Small intestine (tissue), 7 donors: ENCODE results near the gene ITIH3. TPM values are rescaled to one million over a fixed set of nuclear protein-coding genes. Genes with fewer than 3 reads are reported as not detected.

Experiments
- DNase-seq, 2 donors: peaks; one replicate each; pipeline versions ENCODE4 v3.0.0 to v3.0.0-alpha.2; 2013
- FAIRE-seq: peaks from 2 replicates; lab custom pipeline; 2012; peaks lifted over from hg19 to GRCh38; lab: Jason Lieb, UNC
- H3K27ac ChIP-seq, 3 donors: one replicate each; pipeline ENCODE4 v1.5.1; 2013; ENCODE audit warnings: low read length in 2 of 3, mild to moderate bottlenecking in 2 of 3, control low read depth in 1 of 3, inconsistent platforms in 1 of 3, low read depth in 1 of 3, moderate library complexity in 1 of 3
- H3K27me3 ChIP-seq, 3 donors: one replicate each; pipeline ENCODE4 v1.6.1; 2013; ENCODE audit warnings: low read length in 3 of 3, inconsistent platforms in 1 of 3; ENCODE audit not compliant: control insufficient read depth in 3 of 3, insufficient read depth in 3 of 3
- H3K36me3 ChIP-seq, 3 donors: one replicate each; pipeline ENCODE4 v1.6.1; 2013; ENCODE audit warnings: low read length in 3 of 3, inconsistent platforms in 1 of 3, low read depth in 1 of 3, mild to moderate bottlenecking in 1 of 3, moderate library complexity in 1 of 3; ENCODE audit not compliant: control insufficient read depth in 3 of 3, insufficient read depth in 2 of 3
- H3K4me1 ChIP-seq, 3 donors: one replicate each; pipeline ENCODE4 v1.6.1; 2013; ENCODE audit warnings: low read length in 2 of 3, inconsistent platforms in 1 of 3, low read depth in 1 of 3, mild to moderate bottlenecking in 1 of 3, moderate library complexity in 1 of 3; ENCODE audit not compliant: control insufficient read depth in 3 of 3, insufficient read depth in 2 of 3
- H3K4me3 ChIP-seq, 3 donors: one replicate each; pipeline ENCODE4 v1.5.1; 2013; ENCODE audit warnings: low read length in 3 of 3, control low read depth in 1 of 3, inconsistent platforms in 1 of 3, low read depth in 1 of 3, mild to moderate bottlenecking in 1 of 3, moderate library complexity in 1 of 3
- H3K9me3 ChIP-seq, 2 donors: one replicate each; pipeline ENCODE4 v1.6.1; 2013; ENCODE audit warnings: low read depth in 1 of 2, low read length in 1 of 2; ENCODE audit not compliant: control insufficient read depth in 2 of 2, insufficient read depth in 1 of 2
- WGBS, 3 donors: extraction: QIAGEN DNeasy Blood & Tissue Kit; methylation state at CpG; one replicate each; pipeline ENCODE4 v1.1.7; 2013; 5-methylcytosine and 5-hydroxymethylcytosine counted together
- polyA plus RNA-seq, 4 donors: library from polyadenylated mRNA; stranded (reverse) in 3 of 4; unstranded in 1 of 4; fragments of 200-250 nt in 3 of 4; fragments of 120-200 nt in 1 of 4; gene quantifications; one replicate each; pipeline versions ENCODE4 v1.2.1 to v1.2.3, GENCODE V29; 2013
- donor health status: healthy with polysubstance abuse.
- donor health status: control.
- donor health status: control.
- donor health status: Bipolar disorder and iron deficiency.
- donor health status: healthy.

Gene ITIH3
- polyA plus RNA-seq, 4 donors: 1.8 to 6.7 TPM; not detected in 2

- Histone ChIP-seq H3K36me3 (no peaks in the 10 kb centered on the region), H3K27me3 (no peaks in the 10 kb centered on the region), H3K4me1 (peaks cover 0 to 23% (median 0%) of the 10 kb centered on the region in 3 donors), H3K27ac (no peak overlapping the region), H3K4me3 (no peak overlapping the region), H3K9me3 (no peaks in the 10 kb centered on the region)
- 69 to 79% (median 69%) methylated on average over 7 of the region's 7 CpGs for WGBS, 3 donors
- FAIRE-seq: no peak
- no peak for DNase-seq
Measured at GRCh38 chr3:52790337-52790736, 4.3 kb upstream of the ITIH3 start.

- 82 to 87% (median 84%) methylated on average over 13 of the region's 13 CpGs for WGBS, 3 donors
- FAIRE-seq (no peak), DNase-seq (no peak)
- no peak overlapping the region for H3K27ac ChIP-seq
- no peaks in the 10 kb centered on the region for H3K9me3 ChIP-seq
- H3K4me1 ChIP-seq: peaks cover 0 to 23% (median 0%) of the 10 kb centered on the region in 3 donors
- H3K4me3 ChIP-seq: no peak overlapping the region
- H3K36me3 ChIP-seq: no peaks in the 10 kb centered on the region
- H3K27me3 ChIP-seq: no peaks in the 10 kb centered on the region
Measured at GRCh38 chr3:52790741-52791140, 3.9 kb upstream of the ITIH3 start.

DNA sequence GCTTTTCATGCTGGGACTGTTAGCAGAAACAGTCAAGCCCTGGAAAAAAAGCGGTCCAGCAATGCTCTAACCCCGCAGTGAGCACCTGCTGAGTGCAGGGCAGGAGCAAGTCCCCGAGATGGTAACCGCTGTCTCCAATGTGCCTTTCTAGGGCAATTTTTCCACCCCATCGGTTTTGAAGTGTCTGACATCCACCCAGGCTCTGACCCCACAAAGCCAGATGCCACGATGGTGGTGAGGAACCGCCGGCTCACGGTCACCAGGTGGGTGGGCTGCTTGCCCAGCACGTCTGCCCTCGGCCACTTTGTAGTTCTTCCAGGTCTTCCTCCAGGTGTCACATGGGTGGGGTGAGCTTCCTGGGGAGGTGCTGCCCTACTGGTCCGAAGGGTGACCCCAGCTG lies 3.2 kb upstream of the ITIH3 start:
- H3K4me1 ChIP-seq: peaks cover 0 to 23% (median 0%) of the 10 kb centered on the region in 3 donors
- DNase-seq: no peak
- no peak for FAIRE-seq

DNA sequence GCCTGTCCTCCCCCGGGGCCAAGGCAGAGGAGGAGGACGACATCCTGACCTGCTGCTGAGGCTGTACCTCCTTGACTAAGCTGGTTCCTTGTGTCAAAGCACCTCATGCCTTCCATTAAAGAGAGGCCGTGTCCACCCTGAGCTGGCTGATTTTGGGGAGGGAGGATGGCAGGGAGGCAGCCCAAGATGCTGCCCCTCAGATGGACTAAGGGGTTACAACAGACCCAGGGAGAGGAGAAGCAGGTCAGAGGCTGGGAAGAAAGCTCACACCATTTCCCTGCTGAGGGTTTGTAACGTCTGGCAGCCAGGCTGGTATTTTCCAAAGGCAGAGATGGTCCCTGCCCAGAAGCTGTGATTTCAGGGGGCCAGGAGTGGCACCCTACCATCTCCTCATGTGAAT lies 2.7 kb upstream of the ITIH3 start:
- DNase-seq (no peak), FAIRE-seq (no peak)
- Histone ChIP-seq H3K36me3 (no peaks in the 10 kb centered on the region), H3K9me3 (no peaks in the 10 kb centered on the region), H3K4me3 (no peak overlapping the region), H3K27ac (no peak overlapping the region), H3K27me3 (no peaks in the 10 kb centered on the region), H3K4me1 (peaks cover 0 to 23% (median 0%) of the 10 kb centered on the region in 3 donors)
- WGBS, 3 donors: 80 to 90% (median 81%) methylated on average over 4 of the region's 4 CpGs

More for the DNA sequence above, 3.2 kb upstream of the ITIH3 start:
- Histone ChIP-seq H3K36me3 (no peaks in the 10 kb centered on the region), H3K4me3 (no peak overlapping the region), H3K27ac (no peak overlapping the region), H3K9me3 (no peaks in the 10 kb centered on the region), H3K27me3 (no peaks in the 10 kb centered on the region)
- WGBS, 3 donors: 72 to 82% (median 81%) methylated on average over 12 of the region's 12 CpGs

DNA sequence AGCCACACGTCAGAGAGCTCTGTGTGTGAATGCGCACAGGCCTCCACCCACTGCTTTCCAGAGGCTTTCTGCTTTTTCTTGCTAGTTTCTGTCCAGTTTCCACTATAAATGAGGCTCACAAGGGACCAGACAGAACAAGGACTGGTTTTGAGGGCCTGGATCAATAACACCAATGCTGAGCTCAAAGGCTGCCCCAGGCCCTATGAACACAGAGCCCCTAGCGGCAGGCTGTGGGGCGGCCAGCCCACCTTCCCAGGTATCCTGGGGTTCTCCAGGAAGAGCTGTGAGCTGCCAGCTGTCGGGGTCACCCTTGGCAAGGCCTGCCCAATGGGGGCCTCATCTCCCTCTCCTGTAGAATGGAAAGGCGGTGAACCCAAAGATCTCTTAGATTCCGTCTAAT lies 2.2 kb upstream of the ITIH3 start:
- peak in 1 of 2 donors; percentile 38 for DNase-seq
- H3K36me3 ChIP-seq: no peaks in the 10 kb centered on the region
- no peaks in the 10 kb centered on the region for H3K27me3 ChIP-seq
- H3K9me3 ChIP-seq: no peaks in the 10 kb centered on the region
- H3K4me1 ChIP-seq: peaks cover 0 to 23% (median 0%) of the 10 kb centered on the region in 3 donors
- no peak overlapping the region for H3K27ac ChIP-seq
- 79 to 85% (median 84%) methylated on average over 7 of the region's 7 CpGs for WGBS, 3 donors
- H3K4me3 ChIP-seq: no peak overlapping the region
- no peak for FAIRE-seq

DNA sequence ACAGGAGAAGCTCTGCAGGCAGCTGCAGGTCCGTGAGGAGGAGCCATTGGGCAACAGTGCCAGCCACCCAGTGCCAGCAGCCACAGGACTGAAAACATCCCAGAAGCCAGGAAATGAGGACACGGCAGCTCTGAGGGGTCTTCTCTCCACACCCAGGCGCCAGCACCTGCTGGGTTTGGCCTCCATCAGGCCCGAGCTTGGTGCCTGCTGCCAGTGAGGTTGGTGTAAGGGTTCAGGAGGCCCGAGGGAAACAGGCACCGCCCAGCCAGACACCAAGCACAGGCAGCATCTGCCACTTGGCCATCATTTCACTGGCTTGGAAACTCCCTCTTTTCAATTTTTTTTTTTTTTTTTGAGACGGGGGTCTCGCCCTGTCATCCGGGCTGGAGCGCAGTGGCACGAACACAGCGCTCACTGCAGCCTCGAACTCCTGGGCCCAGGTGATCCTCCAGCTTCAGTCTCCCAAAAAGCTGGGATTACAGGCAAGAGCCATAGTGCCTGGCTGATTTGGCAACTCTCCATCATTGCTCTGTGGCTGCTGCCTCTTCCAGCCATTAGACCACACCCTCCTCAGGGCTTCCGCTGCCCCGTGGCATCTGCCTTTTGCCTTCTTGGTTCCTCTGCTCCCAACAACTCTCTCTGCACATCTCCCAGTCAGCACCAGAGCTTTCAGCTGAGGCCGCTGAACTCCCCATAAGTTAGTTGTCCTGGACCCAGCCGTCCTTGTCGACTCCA lies 1.5 kb upstream of the ITIH3 start:
- DNase-seq: no peak
- Histone ChIP-seq H3K4me1 (peaks cover 0 to 23% (median 0%) of the 10 kb centered on the region in 3 donors), H3K9me3 (no peaks in the 10 kb centered on the region), H3K27me3 (no peaks in the 10 kb centered on the region), H3K36me3 (no peaks in the 10 kb centered on the region), H3K27ac (no peak overlapping the region), H3K4me3 (no peak overlapping the region)
- WGBS, 3 donors: 75 to 79% (median 77%) methylated on average over 18 of the region's 18 CpGs
- no peak for FAIRE-seq

DNA sequence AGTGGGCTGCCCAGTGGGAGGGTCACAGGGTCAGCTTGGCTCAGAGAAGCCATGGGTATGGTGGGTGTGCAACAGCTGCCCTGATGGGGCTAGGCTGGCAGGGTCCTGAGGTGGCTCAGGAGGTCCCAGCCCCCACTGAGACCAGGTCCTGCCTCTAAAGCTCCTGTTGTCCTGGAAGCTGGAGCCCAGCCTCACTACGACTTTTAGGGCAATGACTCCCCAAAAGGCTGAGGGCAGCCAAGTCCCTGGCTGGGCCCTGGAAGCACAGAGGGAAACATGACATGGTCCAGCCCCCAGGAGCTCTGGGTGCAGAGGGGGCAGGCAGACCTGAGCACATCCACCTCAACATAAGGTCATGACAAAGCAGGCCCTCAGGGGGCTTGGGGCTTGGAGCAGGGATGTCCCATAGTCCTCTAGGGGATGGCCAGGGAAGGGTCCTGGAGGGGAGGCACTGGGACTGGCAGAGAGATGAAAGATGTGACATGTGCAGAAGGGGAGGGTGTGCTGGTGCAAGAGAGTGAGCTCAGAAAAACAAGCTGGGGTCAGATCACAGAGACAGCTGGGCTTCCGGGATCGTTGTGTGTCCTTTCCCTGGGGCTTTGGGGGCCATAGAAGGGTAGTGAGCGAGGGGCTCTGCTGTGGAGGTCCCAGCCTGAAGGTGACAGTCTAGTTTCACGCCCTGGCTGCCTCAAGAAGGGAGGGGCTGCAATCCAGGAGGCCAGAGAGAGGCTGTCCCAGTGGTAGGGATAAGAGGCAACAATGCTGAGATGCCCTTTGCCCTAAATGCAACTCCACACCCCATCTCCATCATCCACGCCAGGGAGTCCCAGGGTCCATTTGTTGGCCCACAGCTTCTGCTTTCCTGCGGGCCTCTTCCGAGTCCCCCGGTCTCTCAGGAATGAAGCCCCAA lies 639 bp upstream of the ITIH3 start:
- DNase-seq: peak in 1 of 2 donors; percentile 31
- peaks cover 0 to 23% (median 0%) of the 10 kb centered on the region in 3 donors for H3K4me1 ChIP-seq
- no peak overlapping the region for H3K4me3 ChIP-seq
- H3K27ac ChIP-seq: no peak overlapping the region
- no peaks in the 10 kb centered on the region for H3K27me3 ChIP-seq
- no peaks in the 10 kb centered on the region for H3K9me3 ChIP-seq
- no peaks in the 10 kb centered on the region for H3K36me3 ChIP-seq
- no peak for FAIRE-seq
- 54 to 66% (median 66%) methylated on average over 7 to 9 of the region's 9 CpGs for WGBS, 3 donors

GRCh38 chr3:52795298-52795900 lies 803 bp downstream of the ITIH3 start:
- DNase-seq (no peak), FAIRE-seq (no peak)
- no peaks in the 10 kb centered on the region for H3K27me3 ChIP-seq

More at GRCh38 chr3:52795298-52795900, 803 bp downstream of the ITIH3 start:
- Histone ChIP-seq H3K36me3 (no peaks in the 10 kb centered on the region), H3K27ac (no peak overlapping the region), H3K4me1 (peaks cover 0 to 23% (median 0%) of the 10 kb centered on the region in 3 donors), H3K9me3 (no peaks in the 10 kb centered on the region), H3K4me3 (no peak overlapping the region)
- 50 to 59% (median 52%) methylated on average over 9 of the region's 9 CpGs for WGBS, 3 donors
